Epidermal melanocyte (primary cell): ENCODE data around the gene GLG1.
"Not testable (repeated sequence)": the region's sequence is repeated elsewhere in the genome, so short reads cannot be mapped to it uniquely, and the experiment has no call there.

Source experiments
- DNase-seq: peaks from one replicate; pipeline ENCODE4 v3.0.0; 2011; ENCODE audit warnings: low spot score; ENCODE audit not compliant: insufficient read length

Gene GLG1

DNA sequence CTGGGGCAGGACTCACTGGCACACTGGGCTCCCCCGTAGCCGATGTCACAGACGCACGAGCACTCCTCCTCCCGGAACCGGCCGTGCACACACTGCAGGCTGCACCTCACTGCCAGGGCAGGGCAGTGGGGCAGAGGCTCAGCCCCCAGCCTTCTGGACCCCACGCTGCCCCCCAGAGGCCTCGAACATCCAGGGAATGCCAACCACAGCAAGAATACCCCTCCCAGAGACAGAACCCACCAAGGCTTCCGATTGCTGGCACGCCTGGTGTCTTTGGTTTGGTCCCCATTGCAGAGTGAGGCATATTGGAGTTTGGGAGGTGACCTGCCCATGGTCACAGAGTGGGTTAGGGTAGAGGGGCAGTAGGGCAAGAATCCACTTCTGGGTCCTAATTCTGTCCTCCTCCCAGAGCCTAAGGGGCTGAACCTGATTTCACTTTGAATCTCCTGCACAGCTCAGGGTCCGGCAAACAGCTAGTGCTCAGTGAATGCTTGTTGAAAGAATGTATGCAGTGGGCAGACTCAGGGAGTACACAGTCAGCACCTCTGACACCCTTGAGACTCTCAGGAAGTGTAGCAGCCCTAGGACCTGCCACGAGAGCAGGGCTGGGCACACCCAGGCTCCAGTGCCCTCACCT, 194.7 kb downstream of the GLG1 start:
- DNase-seq: not testable (repeated sequence)

GRCh38 chr16:74410981-74411380, 195.9 kb downstream of the GLG1 start:
- not testable (repeated sequence) for DNase-seq

DNA sequence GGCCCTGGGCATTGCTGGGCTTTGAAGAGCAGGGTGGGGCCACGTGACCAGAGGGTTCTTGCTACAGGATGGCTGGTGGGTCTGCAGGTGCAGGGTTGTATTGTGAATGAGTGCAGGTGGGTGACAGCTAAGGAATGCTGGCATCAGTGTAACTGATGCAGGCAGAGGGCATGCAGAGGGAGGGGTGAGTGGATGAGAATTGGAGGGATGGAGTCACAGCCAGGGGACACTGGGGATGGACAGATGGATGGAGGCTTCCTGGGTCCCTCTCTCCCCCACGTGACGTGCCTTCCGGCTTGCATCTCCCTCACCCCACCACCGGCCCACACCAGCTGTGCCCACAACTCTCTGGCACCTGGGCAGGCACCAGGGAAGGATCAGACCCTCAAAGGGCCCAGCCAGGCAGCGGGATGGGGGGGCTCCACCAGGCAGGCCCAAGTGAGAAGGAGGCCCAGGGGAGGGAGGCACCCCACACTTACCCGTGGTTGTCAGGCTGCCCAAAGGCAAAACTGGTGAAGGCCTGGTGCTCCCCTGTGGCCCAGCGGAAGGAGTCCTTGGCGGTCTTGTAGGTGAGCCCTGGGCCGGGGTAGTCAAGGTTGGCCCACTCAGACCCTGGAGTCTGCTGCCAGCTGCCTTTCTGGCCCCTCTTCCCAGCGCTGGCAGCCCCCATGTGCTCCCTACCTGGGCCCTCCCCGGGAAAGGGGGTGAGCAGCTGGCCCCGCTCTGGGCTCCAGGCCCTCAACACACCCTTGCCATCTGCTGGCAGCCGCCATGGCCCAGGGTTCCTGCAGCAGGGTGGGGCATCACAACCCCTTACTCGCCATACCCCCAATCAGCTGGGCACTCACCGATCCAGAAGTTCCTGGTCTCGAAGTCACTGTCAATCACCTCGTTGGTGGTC, 196.6 kb downstream of the GLG1 start:
- DNase-seq: not testable (repeated sequence)

DNA sequence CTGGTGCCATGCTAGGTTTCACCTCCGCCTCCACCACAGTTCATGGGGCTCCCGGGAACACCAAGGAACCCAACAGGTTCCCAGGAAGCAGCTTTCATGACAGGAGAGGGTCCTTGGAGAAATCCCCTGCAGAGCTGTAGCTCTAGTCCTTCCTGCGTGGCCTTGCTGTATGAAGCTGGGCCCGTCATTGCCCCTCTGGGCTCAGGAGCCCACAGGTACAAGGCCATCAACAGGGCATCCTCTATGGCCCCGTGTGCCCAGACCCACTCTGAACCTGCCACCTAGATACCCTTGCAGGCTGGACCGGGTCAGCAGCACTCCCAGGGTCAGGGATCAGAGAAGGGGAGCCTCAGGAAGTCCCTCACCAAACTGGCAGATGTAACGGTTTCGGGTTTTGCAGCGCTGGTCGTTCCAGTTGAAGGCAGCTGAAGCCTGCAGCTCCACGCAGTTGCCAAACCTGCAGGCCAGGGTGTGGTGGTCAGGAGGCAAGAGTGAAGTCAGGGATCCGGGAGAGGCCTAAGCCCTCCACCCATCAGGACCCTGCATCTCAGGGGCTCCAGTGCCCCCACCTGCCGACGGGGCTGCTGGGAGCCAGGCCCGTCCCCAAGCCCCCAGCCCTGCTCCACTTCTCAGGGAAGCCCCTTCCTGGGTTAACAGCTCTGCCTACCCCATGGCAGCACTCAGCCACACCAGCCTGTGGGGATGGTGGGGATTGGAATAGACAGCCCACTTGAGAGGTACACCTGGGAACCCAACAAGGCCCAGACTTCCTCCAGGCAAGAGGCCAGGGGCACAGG, 197.5 kb downstream of the GLG1 start:
- DNase-seq: not testable (repeated sequence)

GRCh38 chr16:74407362-74407705, 199.6 kb downstream of the GLG1 start:
- not testable (repeated sequence) for DNase-seq

DNA sequence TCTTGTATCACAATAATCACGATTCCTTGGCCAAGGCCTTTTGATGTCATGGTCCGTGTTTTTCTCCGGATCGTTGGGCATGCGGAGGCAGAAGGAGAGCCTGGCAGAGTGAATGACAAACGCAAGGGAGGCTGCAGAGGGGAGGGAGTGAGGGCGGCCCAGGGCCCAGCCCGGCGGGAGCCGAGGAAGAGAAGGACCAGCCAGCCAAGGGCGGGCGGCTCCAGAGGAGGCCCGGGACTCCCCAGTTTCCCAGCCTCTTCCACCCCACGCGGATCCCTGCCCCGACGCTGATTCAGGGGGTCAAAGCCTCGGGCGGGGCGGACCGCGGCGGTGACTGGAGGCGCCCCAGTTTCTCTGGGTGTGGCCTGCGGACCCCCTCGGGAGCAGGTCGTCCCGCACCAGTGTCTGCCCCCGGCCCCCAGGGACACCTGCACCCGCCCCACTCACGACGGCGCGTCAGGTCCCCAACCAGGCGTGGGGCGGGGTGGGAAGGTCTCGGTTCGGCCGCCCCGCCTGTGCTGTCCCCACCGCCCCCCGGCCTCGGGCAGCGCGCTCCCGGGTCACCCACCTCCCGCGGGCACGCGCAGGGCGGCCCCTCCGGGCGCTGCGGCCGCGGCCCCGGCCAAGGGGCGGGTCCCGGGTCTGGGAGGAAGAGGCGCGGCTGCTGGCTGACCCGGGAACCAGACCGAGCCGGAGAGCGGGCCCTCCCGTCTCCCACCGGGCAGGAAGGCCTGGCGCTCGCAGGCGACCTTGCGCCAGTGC, 200.1 kb downstream of the GLG1 start:
- not testable (repeated sequence) for DNase-seq

DNA sequence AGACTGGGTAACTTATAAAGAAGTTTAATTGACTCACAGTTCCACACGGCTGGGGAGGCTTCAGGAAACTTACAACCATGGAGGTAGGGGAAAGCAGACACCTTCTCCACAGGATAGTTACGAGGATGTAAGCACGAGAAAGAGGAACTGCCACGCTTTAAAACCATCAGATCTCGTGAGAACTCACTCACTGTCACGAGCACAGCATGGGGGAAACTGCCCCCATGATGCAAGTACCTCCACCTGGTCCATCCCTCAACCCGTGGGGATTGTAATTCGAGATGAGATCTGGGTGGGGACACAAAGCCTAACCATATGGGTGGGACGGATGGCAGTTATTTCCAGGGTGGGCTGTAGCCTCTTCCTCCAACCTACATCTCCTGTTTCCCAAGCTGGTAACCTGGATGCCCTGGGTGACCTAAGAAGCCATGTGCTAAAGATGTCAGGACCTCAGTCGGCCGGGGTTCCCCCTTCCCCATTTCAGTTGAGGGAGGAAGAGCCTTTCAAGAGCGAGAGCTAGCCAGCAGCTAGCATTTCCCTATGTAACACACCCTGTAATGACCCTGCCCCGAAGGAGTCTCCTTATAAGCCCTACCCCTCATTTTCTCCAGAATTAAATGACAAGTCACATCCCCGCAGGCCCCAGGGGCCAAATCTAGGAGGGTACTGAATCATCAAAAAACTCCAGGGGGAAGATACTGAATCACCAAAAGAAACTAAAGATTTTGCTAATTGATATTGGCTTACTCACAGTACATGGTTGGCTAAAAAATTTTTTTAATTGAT, 202.6 kb downstream of the GLG1 start:
- not testable (repeated sequence) for DNase-seq

- not testable (repeated sequence) for DNase-seq
Measured at GRCh38 chr16:74400238-74400637, 206.7 kb downstream of the GLG1 start.

DNA sequence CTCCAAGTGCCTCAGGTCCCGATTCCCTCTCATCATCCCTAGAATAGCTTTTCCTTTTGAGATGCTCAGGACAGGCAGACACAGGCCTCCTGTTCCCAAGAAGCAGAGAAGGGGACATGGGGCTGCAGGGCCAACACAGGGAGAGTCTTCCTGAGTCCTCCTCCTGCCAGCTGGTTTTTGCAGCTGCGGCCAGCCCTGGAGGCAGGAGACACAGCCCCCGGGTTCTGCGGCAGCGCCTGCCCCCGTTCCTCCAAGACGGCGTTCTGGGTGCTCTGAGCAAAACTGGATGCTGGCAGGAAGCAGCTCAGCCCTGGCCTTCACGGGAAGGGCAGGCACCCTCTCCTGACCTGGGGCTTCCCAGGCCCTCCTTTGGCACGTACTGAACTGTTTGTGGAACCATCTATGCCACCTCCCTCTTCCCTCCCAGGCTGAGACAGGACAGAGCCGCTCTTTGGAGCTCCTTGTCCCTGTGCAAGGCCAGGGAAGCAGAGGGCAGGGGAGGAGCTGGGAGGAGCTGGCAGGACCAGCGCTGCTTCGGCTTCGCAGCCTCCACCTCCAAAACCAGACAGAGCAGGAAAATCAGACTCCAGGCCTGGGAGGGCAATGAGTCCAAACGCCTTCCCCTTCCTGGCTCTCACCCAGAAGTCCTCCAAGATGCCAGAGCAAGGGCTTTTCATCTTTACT, 208.6 kb downstream of the GLG1 start:
- DNase-seq: not testable (repeated sequence)
